GM21360 (cell line): ENCODE measurements around the gene PRUNE2.

ENCODE experiments used
- ATAC-seq: cut with Tn5 transposase; IDR thresholded peaks from one replicate; pipeline ENCODE4 v1.9.1; 2021; ENCODE audit warnings: mild to moderate bottlenecking, moderate library complexity; ENCODE audit not compliant: unreplicated experiment

PRUNE2 gene

DNA sequence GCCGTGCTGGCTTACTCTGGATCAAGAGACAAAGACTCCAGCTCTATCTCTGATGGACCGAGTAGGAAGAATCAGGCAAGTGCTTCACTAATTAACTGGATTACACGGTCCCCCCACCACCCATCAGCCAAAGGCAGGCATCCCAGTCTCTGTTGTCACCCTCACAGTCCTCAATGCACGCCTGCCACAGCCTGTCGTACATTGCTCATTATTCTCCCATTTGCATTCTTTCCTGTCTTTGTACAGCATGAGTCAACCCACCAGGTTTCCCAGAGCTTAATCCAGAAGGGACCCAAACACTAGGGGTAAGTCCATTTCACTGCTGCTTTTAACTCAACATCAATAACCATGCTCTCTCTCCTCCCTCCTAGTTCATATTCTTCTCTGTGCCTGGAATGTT is 97.3 kb downstream of the PRUNE2 start:
- ATAC-seq, result no peak

DNA sequence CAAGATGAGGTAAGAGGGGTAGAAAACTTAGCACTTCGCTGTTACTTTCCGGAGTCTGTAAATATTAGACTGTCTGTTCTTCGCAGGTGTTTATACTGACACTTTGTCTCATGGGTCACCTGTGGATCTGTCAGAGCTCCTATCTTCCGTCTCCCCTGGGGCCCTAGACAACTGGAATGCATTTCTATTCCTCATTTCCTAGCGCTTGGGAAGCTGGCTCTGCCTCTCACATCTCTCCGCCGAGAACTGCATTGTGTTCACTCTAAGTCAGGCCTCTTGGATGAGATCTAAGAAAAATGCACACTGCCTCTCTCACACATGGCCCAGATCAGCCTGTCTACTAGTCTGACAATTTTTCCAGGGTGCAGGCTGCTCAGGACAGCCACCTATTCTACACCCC is 102.2 kb downstream of the PRUNE2 start:
- ATAC-seq, result no peak

DNA sequence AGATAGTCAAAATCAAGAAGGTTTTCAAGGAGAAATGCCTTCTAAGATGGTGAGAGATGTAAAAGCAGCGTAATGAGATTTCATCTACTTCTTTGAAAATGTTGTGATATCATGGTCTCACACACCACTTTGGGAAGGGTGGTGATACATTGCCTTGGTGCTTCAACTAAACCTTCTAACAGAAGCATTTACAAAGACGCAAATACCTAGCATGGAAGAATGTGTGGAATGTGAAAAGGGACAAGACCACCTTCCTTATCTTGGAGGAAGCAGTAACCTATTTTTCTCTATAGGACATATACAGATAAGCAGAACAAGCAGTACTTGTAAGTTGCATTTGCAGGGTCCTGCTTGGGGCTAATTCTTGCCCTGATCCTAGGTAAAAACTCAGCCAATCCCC is 102.8 kb downstream of the PRUNE2 start:
- ATAC-seq, result no peak

DNA sequence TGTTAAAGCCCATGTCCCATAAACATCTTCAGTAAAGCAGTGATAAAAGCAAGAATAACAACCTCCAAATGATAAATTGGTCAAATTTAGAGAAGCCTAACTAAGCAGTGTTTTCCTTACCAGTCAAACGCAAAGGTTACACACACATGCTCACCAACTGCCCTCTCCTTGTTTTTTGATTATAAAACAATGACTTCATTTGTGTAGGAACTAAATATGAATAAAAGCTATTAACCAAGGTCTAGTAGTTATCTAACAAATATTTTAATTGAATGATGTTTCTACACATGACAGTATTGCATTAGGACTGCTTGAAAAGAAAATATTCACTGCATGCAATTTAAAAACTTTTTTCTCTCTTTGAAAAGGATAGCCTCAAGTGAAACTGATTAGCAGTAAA is 105.0 kb downstream of the PRUNE2 start:
- ATAC-seq, result no peak

DNA sequence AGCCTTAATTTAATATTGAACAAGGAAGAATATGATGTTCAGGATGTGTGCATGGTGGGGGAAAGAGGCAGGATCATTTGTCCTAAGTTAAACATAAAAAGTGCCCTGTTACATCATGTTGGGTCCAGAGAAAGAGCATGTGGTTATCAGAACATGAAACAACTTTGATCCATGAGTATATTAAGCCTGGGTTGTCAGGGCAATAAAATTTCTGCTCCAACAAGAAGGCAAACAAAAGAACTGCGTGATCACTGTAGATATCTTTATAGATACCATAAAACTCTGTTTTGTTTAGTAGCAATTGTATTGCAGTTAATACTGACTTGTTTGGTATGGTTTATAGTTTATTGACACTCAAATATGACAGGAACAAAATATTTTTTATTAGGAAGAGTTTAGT is 106.4 kb downstream of the PRUNE2 start:
- ATAC-seq, result no peak

DNA sequence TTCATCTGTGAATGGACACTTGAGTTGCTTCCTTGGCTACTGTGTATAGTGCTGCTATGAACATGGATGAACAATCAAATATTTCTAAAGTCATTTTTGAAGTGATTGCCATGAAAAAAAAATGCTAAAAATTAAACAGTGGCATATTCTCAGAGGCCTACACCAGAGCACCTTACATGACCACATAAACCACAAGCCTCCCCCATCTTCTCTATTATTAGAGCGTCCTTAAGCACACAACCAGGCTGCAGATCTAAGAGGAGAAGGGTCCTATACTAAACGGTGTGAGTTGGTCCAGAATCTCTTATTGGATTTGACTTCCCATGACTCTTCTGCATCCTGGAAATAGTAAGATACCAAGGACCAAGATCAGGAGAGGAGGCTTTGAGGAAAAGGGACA is 107.4 kb downstream of the PRUNE2 start:
- ATAC-seq, result peak; percentile 64

DNA sequence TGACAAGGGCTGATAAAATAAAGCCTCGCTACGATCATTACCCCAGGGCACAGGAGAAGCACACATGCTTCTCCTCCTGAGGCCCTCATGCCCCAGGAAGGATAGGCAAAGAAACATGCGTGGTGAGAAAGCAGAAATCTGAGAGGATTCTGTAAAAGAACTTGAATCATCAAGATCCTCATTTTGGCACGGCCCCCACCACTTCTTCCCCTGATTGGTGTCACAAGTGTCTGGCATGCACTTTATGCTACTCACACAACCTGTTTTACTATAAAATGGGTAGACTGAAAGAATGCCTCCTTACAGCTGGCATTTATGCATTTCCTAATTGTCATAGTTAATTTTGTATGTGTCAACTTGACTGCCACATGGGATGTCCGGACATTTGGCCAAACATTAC is 109.6 kb downstream of the PRUNE2 start:
- no peak for ATAC-seq

DNA sequence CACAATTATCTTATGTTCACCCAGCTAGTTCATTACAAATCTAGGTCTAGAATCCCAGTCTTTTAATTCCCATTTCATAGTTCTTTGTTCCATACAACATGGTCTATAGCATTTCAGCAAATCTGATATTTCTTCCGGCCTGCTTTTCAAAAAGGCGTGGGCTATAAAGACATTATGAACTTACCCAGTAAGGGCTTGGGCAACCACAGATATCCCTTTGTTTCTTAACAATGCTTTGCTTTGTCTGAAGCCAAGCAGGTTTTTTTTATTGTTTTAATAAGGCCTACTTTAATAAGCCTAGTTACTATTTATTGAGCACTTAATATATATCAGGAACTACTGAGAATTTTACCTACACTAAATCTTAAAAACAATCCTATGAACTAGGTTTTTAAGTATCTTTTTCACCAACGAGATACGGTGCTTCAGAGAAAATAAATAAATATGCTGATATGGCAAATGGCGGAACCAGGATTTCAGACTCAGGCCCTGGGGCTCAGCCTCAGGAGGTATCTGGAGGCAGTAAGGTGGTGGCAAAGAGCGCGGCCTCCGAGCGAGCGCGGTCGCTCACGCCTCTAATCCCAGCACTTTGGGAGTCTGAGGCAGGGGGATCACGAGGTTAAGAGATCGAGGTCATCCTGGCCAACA is 112.0 kb downstream of the PRUNE2 start:
- ATAC-seq, result no peak

DNA sequence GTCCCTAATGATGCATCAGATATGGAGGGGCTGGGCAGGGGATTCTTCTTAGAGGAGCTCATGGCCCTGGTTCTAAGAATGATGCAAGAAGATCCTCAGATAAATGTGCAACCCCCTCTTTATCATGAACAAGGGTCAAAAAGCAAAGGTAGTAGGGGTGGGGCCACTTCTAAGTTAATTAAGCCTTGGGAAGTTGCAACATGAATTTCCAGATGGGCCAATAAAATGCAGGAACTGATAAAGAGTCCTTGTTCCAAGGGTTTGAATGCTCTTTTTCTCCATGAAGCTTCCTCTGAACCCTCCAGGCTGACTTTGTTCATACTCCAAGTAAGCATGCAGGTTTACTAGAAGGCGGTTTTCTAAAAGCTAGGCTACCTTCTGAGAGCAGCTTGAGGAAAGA is 116.1 kb downstream of the PRUNE2 start:
- ATAC-seq, result no peak

DNA sequence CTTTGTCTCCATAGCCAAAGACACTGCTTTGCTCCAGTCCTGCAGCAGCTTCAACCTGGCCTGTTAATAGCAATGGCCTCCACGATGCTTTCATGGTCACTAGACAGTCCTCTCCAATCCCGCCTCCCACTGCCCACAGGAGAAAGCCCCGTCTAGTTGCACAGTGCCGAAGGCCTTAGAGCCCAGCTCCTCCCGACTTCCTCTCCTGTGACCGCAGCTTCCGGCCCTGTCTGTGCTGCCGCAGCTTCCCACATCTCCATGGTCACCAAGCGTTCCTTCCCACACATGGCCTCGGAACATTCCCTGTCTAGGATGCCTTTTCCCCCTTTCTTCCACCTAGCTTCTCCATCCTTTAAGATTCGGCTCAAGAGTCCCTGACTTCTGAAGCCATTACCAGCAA is 118.2 kb downstream of the PRUNE2 start:
- ATAC-seq, result no peak

DNA sequence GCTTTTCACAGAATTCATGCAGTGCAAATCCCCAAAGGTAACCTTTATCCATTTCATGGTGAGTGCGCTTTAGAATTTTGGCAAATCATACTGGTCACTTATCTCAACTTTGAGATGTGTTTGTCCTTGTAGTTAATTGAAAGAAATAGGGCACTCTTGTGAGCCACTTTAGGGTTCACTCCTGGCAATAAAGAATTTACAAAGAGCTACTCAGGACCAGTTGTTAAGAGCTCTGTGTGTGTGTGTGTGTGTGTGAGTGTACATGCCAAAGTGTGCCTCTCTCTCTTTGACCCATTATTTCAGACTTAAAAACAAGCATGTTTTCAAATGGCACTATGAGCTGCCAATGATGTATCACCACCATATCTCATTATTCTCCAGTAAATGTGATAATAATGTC is 120.4 kb downstream of the PRUNE2 start:
- ATAC-seq, result no peak

DNA sequence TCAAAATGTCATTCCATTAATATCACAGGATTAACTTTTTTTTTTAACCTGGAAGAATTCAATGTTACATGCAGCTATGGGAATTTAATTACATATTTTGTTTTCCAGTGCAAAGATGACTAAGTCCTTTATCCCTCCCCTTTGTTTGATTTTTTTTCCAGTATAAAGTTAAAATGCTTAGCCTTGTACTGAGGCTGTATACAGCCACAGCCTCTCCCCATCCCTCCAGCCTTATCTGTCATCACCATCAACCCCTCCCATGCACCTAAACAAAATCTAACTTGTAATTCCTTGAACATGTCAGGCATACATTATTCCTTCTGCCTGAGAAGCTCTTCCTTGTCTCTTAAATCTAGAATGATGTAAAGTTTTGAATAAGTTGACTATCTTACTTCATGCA is 121.0 kb downstream of the PRUNE2 start:
- ATAC-seq, result no peak

DNA sequence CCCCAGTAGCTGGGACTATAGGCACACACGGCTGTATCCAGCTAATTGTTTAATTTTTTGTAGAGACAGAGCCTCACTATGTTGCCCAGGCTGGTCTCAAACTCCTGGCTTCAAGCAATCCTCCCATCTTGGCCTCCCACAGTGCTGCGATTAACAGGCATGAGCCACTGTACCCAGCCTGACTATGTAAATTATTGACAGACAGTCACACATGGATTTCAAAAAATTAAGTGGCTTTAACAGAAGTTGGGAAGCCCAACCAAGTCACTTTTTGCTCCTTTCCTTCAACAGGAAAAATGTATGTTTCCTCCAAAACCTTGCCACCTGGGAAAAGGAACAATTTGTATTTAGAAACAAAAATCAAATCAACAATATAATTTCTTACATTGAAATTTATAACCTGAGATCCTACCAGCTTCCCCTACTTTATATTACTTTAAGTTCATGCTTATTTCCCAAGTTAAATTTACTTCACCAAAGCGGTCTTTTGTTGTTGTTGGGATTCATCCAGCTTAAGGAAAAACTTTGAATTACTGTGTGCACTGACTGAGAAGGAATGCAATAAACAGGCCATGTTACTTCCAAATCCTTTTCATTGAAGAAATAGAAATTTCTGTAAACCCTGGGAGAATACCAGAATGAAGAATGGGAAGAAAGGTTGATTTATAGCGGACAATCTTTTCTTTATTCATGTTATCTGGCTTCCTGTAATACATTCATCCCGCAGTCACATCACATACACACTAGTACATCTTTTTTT is 133.0 kb downstream of the PRUNE2 start:
- ATAC-seq, result no peak

DNA sequence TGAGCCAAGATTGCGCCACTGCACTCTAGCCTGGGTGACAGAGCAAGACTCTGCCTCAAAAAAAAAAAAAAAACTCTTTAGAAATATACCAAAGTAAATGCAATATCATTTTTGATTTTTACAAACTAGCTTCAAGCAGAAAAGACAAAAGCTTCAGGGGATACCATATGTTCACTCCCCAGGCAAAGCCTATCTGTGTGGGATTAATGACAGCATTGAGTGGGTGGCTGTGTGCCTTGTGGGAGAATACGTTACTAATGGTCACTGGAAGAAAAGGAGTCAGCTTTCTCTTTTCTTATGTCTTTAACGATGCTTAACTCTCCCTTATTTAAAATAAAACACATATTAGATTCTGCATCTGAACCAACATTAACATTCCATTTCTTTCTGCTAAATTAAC is 139.8 kb downstream of the PRUNE2 start:
- ATAC-seq, result no peak

DNA sequence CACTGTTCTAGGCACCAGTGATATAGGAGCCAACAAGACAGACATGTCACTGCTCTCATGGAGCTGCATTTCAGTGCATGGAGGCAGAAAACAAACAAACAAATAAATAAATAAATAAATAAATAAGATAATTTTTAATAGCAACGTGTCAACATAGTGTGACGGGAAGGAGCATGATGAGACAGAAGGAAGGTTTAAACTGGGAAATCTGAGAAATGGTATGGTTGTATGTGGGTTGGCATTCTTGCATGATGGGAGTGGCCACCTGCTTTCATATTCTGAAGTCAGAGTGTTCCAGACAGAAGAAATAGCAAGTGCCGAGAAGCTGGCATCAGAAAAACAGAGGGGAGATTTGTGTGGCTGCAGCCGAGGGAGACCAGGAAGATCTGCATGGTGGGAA is 141.8 kb downstream of the PRUNE2 start, which contains the start of gene PCA3:
Gene PCA3, plus strand, starts transcription at position 301 of the 400 bp plus-strand sequence.
- ATAC-seq, result no peak

DNA sequence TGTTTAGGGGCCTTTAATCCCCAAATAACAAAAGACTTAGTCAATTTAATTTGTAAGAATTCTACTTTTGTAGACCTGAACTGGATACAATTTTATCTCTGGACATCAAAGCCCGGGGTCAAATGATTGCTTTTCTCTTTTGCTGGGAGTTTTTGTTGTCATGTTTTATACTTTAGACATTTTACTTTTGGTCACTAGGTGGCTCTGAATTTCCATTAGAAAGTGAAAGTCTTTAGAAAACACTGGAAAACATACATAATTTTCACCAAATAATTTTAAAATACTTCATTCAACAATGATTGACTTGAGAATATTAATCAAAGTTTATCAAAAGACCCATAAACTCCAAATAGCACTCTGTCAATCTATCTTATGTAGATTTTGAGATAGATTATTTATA is 144.5 kb downstream of the PRUNE2 start:
- ATAC-seq, result no peak

DNA sequence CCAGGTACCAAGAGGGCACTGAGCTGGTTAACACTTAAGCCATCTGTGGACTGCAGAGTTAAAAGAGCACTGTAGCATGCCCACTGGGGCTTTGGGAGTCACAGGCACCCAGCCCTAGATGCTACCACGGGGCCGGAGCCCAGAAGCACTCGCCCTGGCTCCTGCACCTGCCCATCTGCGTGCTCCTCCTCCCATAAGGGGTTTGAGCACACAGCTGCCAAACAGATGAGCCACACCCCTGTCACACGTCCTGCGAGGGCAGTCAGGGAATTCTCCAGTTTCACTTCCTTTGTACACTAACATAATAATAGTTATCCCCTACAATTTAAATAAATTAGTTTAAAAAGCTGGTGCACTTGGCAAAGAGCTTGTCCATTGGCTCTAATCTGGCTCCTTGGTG is 146.2 kb downstream of the PRUNE2 start:
- ATAC-seq, result no peak

DNA sequence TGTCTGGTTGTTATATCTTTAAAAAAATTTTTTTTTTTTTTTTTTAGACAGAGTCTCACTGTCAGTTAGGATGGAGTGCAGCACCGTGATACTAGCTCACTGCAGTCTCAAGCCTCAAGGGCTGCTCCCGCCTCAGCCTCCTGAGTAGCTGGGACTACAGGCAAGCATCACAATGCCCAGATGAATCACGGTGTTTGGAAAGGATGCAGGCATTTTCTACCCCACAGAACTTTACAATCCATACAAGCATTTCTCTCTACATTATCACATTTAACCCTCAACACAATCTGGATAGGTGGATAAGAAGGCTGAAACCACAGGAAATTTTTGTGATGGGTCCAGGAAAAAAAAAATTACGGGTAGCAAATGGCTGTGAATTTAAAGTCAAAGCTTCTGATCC is 147.4 kb downstream of the PRUNE2 start:
- no peak for ATAC-seq

DNA sequence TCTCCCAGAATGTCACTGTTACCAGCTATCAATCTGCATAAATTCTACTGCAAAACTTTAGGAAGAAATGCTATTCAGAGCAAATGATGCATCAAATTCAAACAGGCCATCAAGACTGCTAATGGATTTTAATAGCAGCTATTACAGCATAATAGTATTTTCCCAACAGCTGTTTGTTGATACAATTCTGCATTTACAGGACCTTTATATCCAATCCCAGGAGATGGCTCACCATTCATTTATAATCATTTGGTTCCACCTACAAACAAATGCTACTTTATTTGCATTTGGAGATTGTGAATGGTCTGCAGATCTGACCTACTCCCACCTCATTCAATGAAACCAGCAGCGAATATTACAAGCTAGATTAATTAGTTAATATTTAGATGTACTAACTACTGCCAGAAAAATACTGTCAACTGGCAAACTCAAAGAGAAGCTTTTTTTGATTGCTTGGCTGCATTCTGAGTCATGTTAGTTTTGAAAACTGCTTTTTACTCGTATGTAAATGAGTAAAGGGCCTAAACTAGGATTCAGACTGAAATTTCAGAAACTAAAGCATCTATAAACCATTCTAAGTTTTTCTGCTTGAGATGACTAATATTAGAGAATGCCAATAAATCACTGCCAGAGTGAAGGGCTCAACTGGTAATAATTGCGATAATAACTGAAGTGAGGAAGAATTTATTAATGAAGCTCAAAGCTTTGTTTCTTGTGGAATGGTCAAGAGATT is 148.8 kb downstream of the PRUNE2 start:
- ATAC-seq, result no peak

DNA sequence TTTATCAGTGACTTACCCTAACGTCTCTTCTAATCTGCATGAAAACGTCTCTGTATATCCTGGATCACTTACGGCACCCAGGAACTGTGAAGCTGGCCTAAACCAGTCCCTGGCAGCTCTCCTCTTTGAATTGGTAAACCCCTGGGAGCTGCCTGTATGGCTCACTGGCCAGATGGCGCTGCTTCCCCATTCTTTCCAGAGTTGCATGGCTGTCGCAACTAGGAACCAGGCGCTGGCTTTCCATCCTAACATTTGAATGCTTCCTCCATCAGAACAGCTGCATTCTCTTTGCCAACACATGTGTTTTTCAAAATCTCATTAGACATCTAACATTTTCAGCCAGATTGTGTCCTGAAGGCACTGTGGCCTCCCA is 149.7 kb downstream of the PRUNE2 start:
- no peak for ATAC-seq

DNA sequence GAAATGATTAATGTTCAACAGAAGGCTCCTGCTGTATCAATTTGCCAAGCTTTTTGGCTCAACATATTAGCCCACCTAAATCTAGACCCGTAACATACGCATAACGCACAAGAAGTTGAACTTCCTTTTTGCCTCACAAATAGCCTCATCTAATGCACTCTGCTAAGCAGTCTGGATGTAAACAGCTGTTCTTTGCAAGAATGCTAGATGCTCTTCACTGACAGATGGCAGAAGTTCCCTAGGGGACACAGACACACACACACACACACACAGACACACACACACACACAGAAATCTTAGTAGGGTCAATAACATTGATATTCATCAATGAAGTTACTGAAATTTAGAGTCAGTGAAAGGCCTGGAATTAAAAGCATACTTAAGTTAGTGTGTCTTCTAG is 154.9 kb downstream of the PRUNE2 start:
- ATAC-seq, result no peak

DNA sequence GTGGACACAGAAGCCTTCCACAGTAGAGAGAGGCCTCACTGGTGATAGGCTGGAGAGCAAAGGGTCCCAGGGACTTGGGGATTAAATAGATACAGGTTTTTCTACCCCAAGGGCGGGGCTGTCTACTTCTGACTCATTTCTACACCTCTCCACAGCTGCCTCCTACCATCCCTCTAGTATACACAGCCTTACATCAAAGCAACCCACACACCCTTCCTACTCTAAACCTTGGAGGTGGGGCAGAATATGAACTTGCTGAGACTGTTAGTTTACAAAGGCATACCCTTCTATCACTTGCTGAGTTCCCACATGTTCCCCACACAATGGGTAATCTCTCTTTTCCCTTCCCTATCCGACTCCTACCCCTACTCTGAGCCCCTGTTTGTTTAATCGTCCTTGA is 161.6 kb downstream of the PRUNE2 start:
- peak; percentile 87 for ATAC-seq
